Fibroblast of lung (primary cell): ENCODE data around the gene AGPAT1.

Experiments
- CTCF ChIP-seq, 2 donors: IDR thresholded peaks in 1 of 2; conservative IDR thresholded peaks in 1 of 2; 1 replicate in 1 of 2; 2 replicates in 1 of 2; pipeline ENCODE4 v1.5.1; 2011 to 2012; ENCODE audit warnings: low read length in 2 of 2, control low read depth in 1 of 2, inconsistent platforms in 1 of 2, low read depth in 1 of 2, mild to moderate bottlenecking in 1 of 2
- EZH2 ChIP-seq: IDR thresholded peaks from 2 replicates; pipeline ENCODE4 v1.5.1; 2012; ENCODE audit warnings: low read length, control low read depth, mild to moderate bottlenecking; ENCODE audit errors: missing control alignments

GRCh38 chr6:32127717-32128592 is 47.9 kb downstream of the AGPAT1 start, which contains the start of gene ATF6B:
- TF ChIP-seq CTCF (conservative IDR thresholded peaks at IDR 0.05 in 1 of 2, IDR thresholded peaks at IDR 0.05 in 1 of 2; ENCODE audit: low read depth in 1 of 2, low read length in 2 of 2), result no peak
- TF ChIP-seq EZH2, result no peak
